NCI-H1048 (cell line): ENCODE measurements around the gene RB1.
"Not testable (repeated sequence)": the region's sequence is repeated elsewhere in the genome, so short reads cannot be mapped to it uniquely, and the experiment has no call there.

Experiments used
- DNase-seq: peaks from one replicate; lab custom pipeline; 2025; lab: John Stamatoyannopoulos, UW

The RB1 gene

GRCh38 chr13:48349525-48349924 lies 46.0 kb downstream of the RB1 start:
- no peak for DNase-seq

- no peak for DNase-seq
These were observed 50.0 kb downstream of the RB1 start for GRCh38 chr13:48353590-48353989.

- DNase-seq = not testable (repeated sequence)
These were observed 52.0 kb downstream of the RB1 start for GRCh38 chr13:48355524-48355923.

GRCh38 chr13:48356750-48357149 lies 53.2 kb downstream of the RB1 start:
- no peak for DNase-seq

GRCh38 chr13:48369988-48370387 lies 66.4 kb downstream of the RB1 start:
- DNase-seq = no peak

DNA sequence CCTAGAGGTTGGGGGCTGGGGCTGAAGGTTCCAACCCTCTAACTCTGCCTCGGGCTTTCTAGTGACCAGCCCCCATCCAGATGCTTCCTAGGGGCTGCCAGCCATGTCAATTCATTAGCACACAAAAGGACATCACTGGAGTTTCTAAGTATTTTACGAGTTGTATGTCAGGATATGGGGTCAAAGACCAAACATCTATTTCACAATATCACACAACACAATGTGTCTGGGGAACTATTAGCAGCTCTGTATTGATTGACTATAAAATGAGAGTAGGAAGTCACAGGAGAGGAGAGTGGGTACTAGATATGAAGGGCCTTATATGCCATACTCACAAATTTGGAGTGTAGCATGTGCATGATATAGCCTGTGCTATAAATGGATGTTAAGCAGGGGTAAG lies 67.3 kb downstream of the RB1 start:
- no peak for DNase-seq

DNA sequence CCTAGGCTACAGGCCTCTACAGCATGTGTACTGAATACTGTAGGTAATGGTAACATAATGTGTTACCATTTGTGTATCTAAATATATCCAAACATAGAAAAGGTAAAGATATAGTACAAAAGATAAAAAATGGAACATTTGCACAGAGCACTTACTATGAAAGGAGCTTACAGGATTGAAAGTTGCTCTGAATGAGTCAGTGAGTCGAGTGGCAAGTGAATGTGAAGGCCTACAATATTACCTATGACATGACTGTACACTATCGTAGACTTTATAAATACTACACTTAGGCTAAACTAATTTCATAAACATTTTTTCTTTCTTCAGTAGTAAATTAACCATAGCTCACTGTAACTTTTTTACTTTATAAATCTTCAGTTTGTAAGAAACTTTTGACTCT lies 74.3 kb downstream of the RB1 start:
- no peak for DNase-seq

GRCh38 chr13:48380581-48380980 lies 77.0 kb downstream of the RB1 start:
- no peak for DNase-seq

GRCh38 chr13:48383384-48383783 lies 79.8 kb downstream of the RB1 start:
- DNase-seq = no peak

DNA sequence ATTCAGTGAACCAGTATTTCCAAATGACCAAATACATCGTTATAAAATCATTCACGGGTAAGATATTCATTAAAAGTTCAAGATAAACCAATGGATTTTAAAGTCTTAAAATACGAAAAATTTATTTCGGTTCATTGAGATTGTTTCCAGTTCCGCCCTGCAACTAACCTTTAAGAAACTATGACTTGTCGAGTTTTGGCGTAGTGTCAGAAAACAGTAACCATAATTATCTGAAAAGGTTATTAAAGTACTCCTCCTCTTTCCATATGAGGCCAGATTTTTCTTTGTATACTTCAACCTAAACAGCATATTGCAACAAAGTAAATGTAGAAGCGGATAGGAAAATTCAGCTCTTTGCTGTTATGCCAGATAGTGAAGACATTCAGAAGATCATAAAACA lies 83.3 kb downstream of the RB1 start:
- no peak for DNase-seq

- no peak for DNase-seq
These were observed 87.7 kb downstream of the RB1 start for GRCh38 chr13:48391257-48391656.

- DNase-seq = no peak
These were observed 89.6 kb downstream of the RB1 start for GRCh38 chr13:48393030-48393697.

GRCh38 chr13:48393698-48394085 lies 90.1 kb downstream of the RB1 start:
- DNase-seq = no peak

DNA sequence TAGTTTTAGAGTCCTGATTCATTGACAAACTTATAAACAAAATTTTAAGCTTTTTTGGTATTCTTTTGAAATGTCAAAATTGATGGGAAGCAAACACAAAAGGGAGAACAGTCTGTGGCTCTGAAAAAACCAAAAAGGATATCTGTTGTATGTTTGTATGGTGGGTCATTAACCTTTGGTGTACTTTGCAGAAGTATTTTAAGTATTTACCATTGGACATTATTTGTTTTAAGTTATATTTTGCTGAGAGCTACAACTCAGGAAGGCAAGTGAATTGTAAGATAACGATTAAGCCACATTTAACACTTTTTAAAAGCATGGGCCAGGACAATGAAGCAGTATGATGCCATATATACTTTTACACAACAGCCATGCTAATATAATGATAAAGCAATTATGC lies 94.2 kb downstream of the RB1 start:
- no peak for DNase-seq

GRCh38 chr13:48398450-48399095 lies 95.0 kb downstream of the RB1 start:
- no peak for DNase-seq

GRCh38 chr13:48400090-48400694 lies 96.6 kb downstream of the RB1 start:
- DNase-seq = no peak

GRCh38 chr13:48400850-48401291 lies 97.3 kb downstream of the RB1 start:
- no peak for DNase-seq

GRCh38 chr13:48401480-48401879 lies 97.9 kb downstream of the RB1 start:
- no peak for DNase-seq

DNA sequence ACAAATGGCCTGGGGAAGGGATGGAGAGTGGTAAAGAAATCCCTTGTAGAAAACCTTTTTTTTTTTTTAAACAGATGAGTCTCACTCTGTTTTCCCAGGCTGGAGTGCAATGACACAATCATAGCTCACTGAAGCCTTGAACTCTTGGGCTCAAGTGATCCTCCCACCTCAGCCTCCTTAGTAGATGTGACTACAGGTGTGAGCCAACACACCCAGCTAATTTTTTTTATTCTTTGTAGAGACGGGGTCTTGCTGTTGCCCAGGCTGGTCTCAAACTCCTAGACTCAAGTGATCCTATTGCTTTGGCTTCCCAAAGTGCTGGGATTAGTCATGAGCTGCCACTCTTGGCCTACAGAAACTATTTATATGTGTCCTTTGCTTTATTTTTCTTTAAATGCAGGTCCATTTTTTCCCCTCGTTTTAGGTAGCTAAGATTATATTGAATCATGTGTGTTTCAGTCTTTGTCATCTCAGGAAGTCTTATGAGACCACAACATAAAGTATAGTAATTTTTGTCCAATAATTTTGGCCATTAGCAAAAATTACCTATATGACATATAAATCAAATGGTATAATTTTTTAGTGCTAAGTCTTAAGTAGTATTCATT lies 98.9 kb downstream of the RB1 start:
- DNase-seq = no peak

GRCh38 chr13:48403151-48403631 lies 99.6 kb downstream of the RB1 start:
- DNase-seq = no peak

DNA sequence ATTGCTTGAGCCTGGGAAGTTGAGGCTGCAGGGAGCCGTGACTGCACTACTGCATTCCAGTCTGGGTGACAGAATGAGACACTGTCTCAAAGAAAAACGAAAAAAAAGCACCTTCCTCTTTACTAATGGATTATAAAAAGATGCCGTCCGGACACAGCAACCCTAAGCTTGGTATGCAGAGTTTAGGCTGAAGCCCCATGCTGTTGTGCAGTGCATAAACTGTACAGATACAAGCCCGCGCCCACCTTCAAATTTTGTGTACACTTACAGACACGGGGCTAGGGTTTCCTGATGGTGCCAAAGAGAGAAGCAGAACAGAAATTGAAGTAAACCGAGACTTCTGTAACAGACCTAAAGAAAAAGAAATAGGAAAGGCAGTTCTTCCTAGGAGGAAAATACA lies 100.4 kb downstream of the RB1 start:
- DNase-seq = no peak

DNA sequence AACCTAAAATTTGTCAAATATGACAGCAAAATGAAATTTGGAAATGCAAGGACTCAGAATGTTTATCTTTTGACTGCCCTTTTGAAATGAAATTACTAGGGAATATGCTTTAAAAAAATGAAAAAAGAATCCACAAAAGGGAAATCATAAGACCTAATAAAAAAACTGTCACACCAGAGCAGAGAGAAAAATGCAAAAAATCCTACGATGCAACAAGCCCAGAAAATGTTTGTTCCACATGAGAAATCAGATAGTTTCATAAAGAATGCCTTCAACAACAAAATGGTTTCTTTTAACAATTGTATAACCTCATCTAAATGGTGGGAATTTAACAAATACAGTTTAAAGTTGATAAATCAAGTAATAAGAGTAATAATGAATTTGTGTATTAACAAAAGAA lies 101.4 kb downstream of the RB1 start:
- no peak for DNase-seq

GRCh38 chr13:48405875-48406274 lies 102.3 kb downstream of the RB1 start:
- DNase-seq = no peak
